Esophagus muscularis mucosa (tissue), 4 donors: ENCODE measurements around the gene MPL. TPM values are rescaled to one million over a fixed set of nuclear protein-coding genes. Genes with fewer than 3 reads are reported as not detected.
A peak's percentile ranks its signal among the peaks of the same experiment; 100 is the strongest.

Experiments used
- DNase-seq: peaks from one replicate; pipeline ENCODE4 v3.0.0-alpha.2; 2017; ENCODE audit errors: extremely low spot score
- H3K27ac ChIP-seq, 4 donors: fragments of 200-600 bp; sonication (generic); replicated peaks in 1 of 4; 1 replicate in 3 of 4; 2 replicates in 1 of 4; pipeline ENCODE4 v1.5.1; 2016 to 2019; ENCODE audit warnings: mild to moderate bottlenecking in 1 of 4
- H3K27me3 ChIP-seq, 4 donors: fragments of 200-600 bp; sonication (generic); one replicate each; pipeline versions ENCODE4 v1.5.1 to v1.6.0; 2016 to 2019
- H3K36me3 ChIP-seq, 4 donors: fragments of 200-600 bp; sonication (generic); one replicate each; pipeline ENCODE4 v1.5.1; 2016 to 2019
- H3K4me1 ChIP-seq, 4 donors: fragments of 200-600 bp; sonication (generic); one replicate each; pipeline ENCODE4 v1.5.1; 2016 to 2019
- H3K4me3 ChIP-seq, 4 donors: fragments of 200-600 bp; sonication (generic); 1 replicate in 2 of 4; 2 replicates in 2 of 4; pipeline ENCODE4 v1.5.1; 2016 to 2019; ENCODE audit warnings: mild to moderate bottlenecking in 4 of 4, moderate library complexity in 1 of 4
- H3K9me3 ChIP-seq, 4 donors: fragments of 200-600 bp; sonication (generic); 1 replicate in 3 of 4; 2 replicates in 1 of 4; pipeline ENCODE4 v1.5.1; 2016 to 2019
- CTCF ChIP-seq, 3 experiments: fragments of 200-600 bp in 2 of 3; fragments of 450-650 bp in 1 of 3; sonication (generic) in 2 of 3; IDR thresholded peaks; one replicate each; pipeline ENCODE4 v1.5.1; 2017 to 2019; ENCODE audit warnings: antibody characterized with exemption in 3 of 3, mild to moderate bottlenecking in 2 of 3, moderate library complexity in 1 of 3
- EP300 ChIP-seq: sonication (generic); formaldehyde crosslinking; IDR thresholded peaks from one replicate; pipeline ENCODE4 v1.6.1; 2017; ENCODE audit warnings: antibody characterized with exemption
- POLR2A ChIP-seq: fragments of 450-650 bp; IDR thresholded peaks from one replicate; pipeline ENCODE4 v1.6.1; 2017; ENCODE audit warnings: antibody characterized with exemption, moderate library complexity, mild to moderate bottlenecking, low read depth
- POLR2AphosphoS5 ChIP-seq, 2 donors: sonication (generic); formaldehyde crosslinking; IDR thresholded peaks; one replicate each; pipeline ENCODE4 v1.6.1; 2017; ENCODE audit warnings: antibody characterized with exemption in 2 of 2
- WGBS: methylation state at CpG from one replicate; pipeline ENCODE4 v1.1.5; 2018; 5-methylcytosine and 5-hydroxymethylcytosine counted together
- intact Hi-C: fragments of 100-400 bp; cut with DNase I; formaldehyde crosslinking; loops from one replicate; pipeline ENCODE4 v1.15.1; 2023
- total RNA-seq, 4 donors: library from RNA; depleted of rRNA; stranded (reverse); fragments of >200 nt; gene quantifications; one replicate each; pipeline versions ENCODE4 v1.1.0 to v1.2.1, GENCODE V29; 2016

The MPL gene
- total RNA-seq, 4 donors from 2014 or later: 0.13 to 0.63 TPM; not detected in 2

DNA sequence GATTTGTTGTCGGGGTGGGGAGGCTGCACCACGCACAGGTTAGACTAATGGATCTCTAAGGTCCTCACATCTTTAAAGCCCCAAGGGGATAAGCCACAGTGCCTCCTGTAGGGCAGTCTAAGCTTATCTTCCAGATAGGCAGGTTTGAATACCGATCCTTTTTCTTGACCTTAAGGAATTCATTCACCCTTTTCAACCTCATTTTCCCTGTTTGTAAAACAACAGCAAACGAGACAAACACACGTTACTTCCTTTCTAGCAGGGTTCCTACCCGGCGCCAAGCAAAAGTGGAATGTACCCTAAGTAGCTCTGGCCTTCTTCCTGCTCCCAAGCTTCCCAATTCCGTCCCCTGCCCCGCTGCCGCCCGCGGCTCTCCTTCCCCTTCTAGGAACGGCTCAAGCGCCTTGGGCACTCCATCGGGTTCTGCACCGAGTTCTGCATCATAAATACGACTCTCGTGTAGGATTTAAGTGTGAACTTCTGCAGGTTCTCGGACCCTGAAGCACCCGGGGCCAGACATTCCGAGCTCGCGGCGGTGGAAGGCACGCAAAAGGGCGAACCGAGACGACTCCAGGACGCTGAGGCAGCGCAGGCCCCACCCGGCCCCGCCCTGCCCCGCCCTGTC is 20.6 kb downstream of the MPL start:
- 3% methylated on average over 12 of the region's 33 CpGs for WGBS
- intact Hi-C loops: no loop called here
- peak overlapping the region; percentile 89 to 94 (median 90) for H3K27ac ChIP-seq

GRCh38 chr1:43358746-43359693 is 21.4 kb downstream of the MPL start, which contains the start of gene CDC20:
Gene CDC20 (plus strand): TSS chr1:43358981. CDS start chr1:43359216, 235 bp downstream.
- Histone ChIP-seq H3K27me3 (no peaks in the 10 kb centered on the region), H3K4me3 (peak within 1 kb of the TSS; percentile 61 to 78 (median 72)), H3K4me1 (peaks cover 13 to 20% (median 18%) of the 10 kb centered on the region in 4 donors), H3K36me3 (peaks cover 16 to 42% (median 34%) of the 10 kb centered on the region in 4 donors), H3K9me3 (no peaks in the 10 kb centered on the region), H3K27ac (peak within 1 kb of the TSS; percentile 89 to 94 (median 90))
- TF ChIP-seq POLR2AphosphoS5 (IDR thresholded peaks at IDR 0.05): peak in 1 of 2 donors; percentile 81
- no peak for TF ChIP-seq EP300
- intact Hi-C loops: no loop called here
- peak; percentile 99 for DNase-seq
- WGBS: 3% methylated on average over 35 of the region's 59 CpGs

More for the DNA sequence above, 20.6 kb downstream of the MPL start:
- Histone ChIP-seq H3K27me3 (no peaks in the 10 kb centered on the region), H3K4me3 (peak overlapping the region; percentile 61 to 78 (median 72)), H3K36me3 (peaks cover 8 to 34% (median 26%) of the 10 kb centered on the region in 4 donors), H3K4me1 (peaks cover 13 to 20% (median 18%) of the 10 kb centered on the region in 4 donors), H3K9me3 (no peaks in the 10 kb centered on the region)
- TF ChIP-seq POLR2A (peak; percentile 21), EP300 (no peak), CTCF (IDR thresholded peaks at IDR 0.05) (peak in 2 of 3 experiments; percentile 35 to 38), POLR2AphosphoS5 (IDR thresholded peaks at IDR 0.05) (peak in 1 of 2 donors; percentile 74)
- no peak for DNase-seq

DNA sequence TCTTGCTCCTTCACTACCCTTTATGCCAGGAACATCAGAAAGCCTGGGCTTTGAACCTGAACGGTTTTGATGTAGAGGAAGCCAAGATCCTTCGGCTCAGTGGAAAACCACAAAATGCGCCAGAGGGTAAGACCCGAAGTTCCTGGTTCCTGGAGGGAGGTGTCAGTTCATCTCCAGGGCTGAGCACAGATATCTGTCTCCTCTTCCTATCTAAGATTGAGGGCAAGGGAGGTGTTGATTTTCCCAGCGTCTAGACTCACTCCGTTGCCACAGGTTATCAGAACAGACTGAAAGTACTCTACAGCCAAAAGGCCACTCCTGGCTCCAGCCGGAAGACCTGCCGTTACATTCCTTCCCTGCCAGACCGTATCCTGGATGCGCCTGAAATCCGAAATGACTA is 22.1 kb downstream of the MPL start:
- TF ChIP-seq POLR2A (no peak), CTCF (IDR thresholded peaks at IDR 0.05) (no peak), POLR2AphosphoS5 (IDR thresholded peaks at IDR 0.05) (no peak), EP300 (no peak)
- Histone ChIP-seq H3K9me3 (no peaks in the 10 kb centered on the region), H3K27me3 (no peaks in the 10 kb centered on the region), H3K36me3 (peaks cover 23 to 48% (median 40%) of the 10 kb centered on the region in 4 donors), H3K4me3 (no peak overlapping the region), H3K27ac (no peak overlapping the region), H3K4me1 (peaks cover 13 to 20% (median 18%) of the 10 kb centered on the region in 4 donors)
- intact Hi-C loops: no loop called here
- WGBS: 50% methylated on average over 10 of the region's 11 CpGs
- DNase-seq: no peak

GRCh38 chr1:43360616-43361015 is 23.0 kb downstream of the MPL start:
- Histone ChIP-seq H3K27me3 (no peaks in the 10 kb centered on the region), H3K4me3 (no peak overlapping the region), H3K27ac (no peak overlapping the region), H3K4me1 (peaks cover 13 to 25% (median 20%) of the 10 kb centered on the region in 4 donors), H3K36me3 (peaks cover 30 to 54% (median 50%) of the 10 kb centered on the region in 4 donors), H3K9me3 (no peaks in the 10 kb centered on the region)
- intact Hi-C loops: no loop called here
- WGBS: 70% methylated on average over 4 of the region's 4 CpGs
- TF ChIP-seq POLR2AphosphoS5 (IDR thresholded peaks at IDR 0.05) (no peak), EP300 (no peak), CTCF (IDR thresholded peaks at IDR 0.05) (no peak), POLR2A (no peak)
- DNase-seq: no peak
